HepG2 (cell line): ENCODE measurements around the gene METTL16. TPM values are rescaled to one million over a fixed set of nuclear protein-coding genes. Genes with fewer than 3 reads are reported as not detected.

Experiments used
- ARID5B ChIP-seq: IDR thresholded peaks from 2 replicates; pipeline ENCODE4 v1.4.0; 2020; ENCODE audit warnings: mild to moderate bottlenecking, missing genetic modification reagents
- HDAC2 ChIP-seq: sonication (generic); formaldehyde crosslinking; IDR thresholded peaks from 2 replicates; pipeline ENCODE4 v1.4.0; 2020; ENCODE audit warnings: missing genetic modification reagents
- KLF16 ChIP-seq, 2 experiments: sonication (generic) in 1 of 2; formaldehyde crosslinking in 1 of 2; IDR thresholded peaks; 2 replicates each; pipeline versions ENCODE4 v1.6.1 to v1.8.0; 2016 to 2023; ENCODE audit warnings: missing genetic modification reagents in 2 of 2, missing compliant biosample characterization in 1 of 2
- MEIS2 ChIP-seq: sonication (generic); formaldehyde crosslinking; IDR thresholded peaks from 2 replicates; pipeline ENCODE4 v1.9.0; 2021; ENCODE audit warnings: mild to moderate bottlenecking, missing genetic modification reagents
- PRPF4 ChIP-seq: fragments of 200-400 bp; formaldehyde crosslinking; IDR thresholded peaks from 2 replicates; pipeline ENCODE4 v1.6.1; 2016; ENCODE audit warnings: low read length, low read depth; ENCODE audit not compliant: poor library complexity, severe bottlenecking
- SMAD1 ChIP-seq: sonication (generic); formaldehyde crosslinking; IDR thresholded peaks from 2 replicates; pipeline ENCODE4 v1.4.0; 2020; ENCODE audit warnings: missing genetic modification reagents, low read depth, mild to moderate bottlenecking, borderline replicate concordance
- TIGD3 ChIP-seq: sonication (generic); formaldehyde crosslinking; IDR thresholded peaks from 2 replicates; pipeline ENCODE4 v1.5.1; 2020; ENCODE audit warnings: mild to moderate bottlenecking, missing genetic modification reagents, borderline replicate concordance
- ZNF407 ChIP-seq: sonication (generic); formaldehyde crosslinking; IDR thresholded peaks from one replicate; pipeline ENCODE4 v1.5.1; 2020; ENCODE audit warnings: mild to moderate bottlenecking, missing genetic modification reagents; ENCODE audit errors: not compliant biosample characterization
- ZNF607 ChIP-seq: sonication (generic); formaldehyde crosslinking; IDR thresholded peaks from 2 replicates; pipeline ENCODE4 v1.5.1; 2020; ENCODE audit warnings: missing genetic modification reagents, mild to moderate bottlenecking, borderline replicate concordance
- ZNF704 ChIP-seq: sonication (generic); formaldehyde crosslinking; IDR thresholded peaks from 2 replicates; pipeline ENCODE4 v1.8.1; 2023; ENCODE audit warnings: mild to moderate bottlenecking, inconsistent platforms, moderate library complexity, missing genetic modification reagents, borderline replicate concordance
- polyA plus RNA-seq, 8 experiments: library from polyadenylated mRNA; depleted of rRNA in 3 of 8; stranded (reverse) in 7 of 8; unstranded in 1 of 8; fragments of >200 nt; fragmentation: Illumina TruSeq in 4 of 8; extraction: Trizol in 4 of 8; gene quantifications; 2 replicates each; pipeline versions ENCODE4 v1.2.1 to v1.2.3, GENCODE V29; 2011 to 2016; ENCODE audit warnings: low read depth in 4 of 8, missing spikeins in 1 of 8, mixed read lengths in 1 of 8; ENCODE audit not compliant: insufficient read depth in 1 of 8
- total RNA-seq, 5 experiments: library from RNA; depleted of rRNA; stranded (reverse); fragments of >200 nt; fragmentation: Illumina TruSeq; extraction: Trizol; gene quantifications; 2 replicates each; pipeline ENCODE4 v1.2.3, GENCODE V29; 2016; ENCODE audit warnings: low read depth in 1 of 5

Gene METTL16
- total and polyA plus RNA-seq, 2 of the 13 experiments (the other 11 are each of a cell fraction or from before 2014, with no cell fraction given), result 11.6 to 18.5 TPM

- TF ChIP-seq HDAC2 (CRISPR knock-in tag), result 0 out of 2 replicates have a peak, but pooled peaks have one; percentile 26
- no peak for TF ChIP-seq TIGD3 (CRISPR knock-in tag)
- no peak for TF ChIP-seq MEIS2
- no peak for TF ChIP-seq KLF16 (CRISPR knock-in tag; IDR thresholded peaks at IDR 0.05)
- TF ChIP-seq ZNF704, result no peak
- no peak for TF ChIP-seq SMAD1
- TF ChIP-seq ZNF607 (CRISPR knock-in tag), result no peak
- no peak for TF ChIP-seq ZNF407
- no peak for TF ChIP-seq PRPF4
- TF ChIP-seq ARID5B (CRISPR knock-in tag), result peak; percentile 32; the same call in 1 of the 2 replicates
These were observed 33.7 kb upstream of the METTL16 start (continued) for GRCh38 chr17:2545393-2545792.
